ENCODE data around the gene ARHGEF10L.

ARHGEF10L gene

DNA sequence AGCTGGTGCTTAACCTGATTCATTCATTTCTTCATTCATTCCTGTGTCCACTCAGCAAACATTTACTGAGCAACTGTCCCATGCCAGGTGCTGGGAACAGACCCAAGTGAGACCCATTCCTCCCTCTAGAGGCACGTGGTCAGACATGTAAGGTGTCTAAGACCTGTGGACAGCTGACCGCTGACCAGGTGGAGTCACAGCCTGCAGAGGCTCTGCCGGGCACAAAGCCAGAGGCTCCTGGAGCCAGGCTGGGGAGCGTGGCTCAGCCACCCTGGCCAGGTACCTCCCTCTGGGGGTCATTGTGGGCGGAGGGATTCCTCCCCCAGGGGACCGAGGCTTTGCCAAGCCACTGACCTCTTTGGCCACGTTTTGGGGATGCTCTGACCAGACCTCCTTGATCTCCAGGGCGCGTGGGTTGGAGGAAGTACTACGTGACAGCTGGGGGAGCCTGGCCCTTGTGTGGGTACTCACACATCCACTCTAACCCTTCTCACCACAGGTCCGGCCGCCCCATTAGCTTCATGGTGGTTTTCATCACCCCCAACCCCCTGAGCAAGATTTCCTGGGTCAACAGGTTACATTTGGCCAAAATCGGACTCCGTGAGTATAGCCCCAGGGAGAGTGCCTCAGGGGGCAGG, 100.3 kb downstream of the ARHGEF10L start:
- DNase-seq = no peak

DNA sequence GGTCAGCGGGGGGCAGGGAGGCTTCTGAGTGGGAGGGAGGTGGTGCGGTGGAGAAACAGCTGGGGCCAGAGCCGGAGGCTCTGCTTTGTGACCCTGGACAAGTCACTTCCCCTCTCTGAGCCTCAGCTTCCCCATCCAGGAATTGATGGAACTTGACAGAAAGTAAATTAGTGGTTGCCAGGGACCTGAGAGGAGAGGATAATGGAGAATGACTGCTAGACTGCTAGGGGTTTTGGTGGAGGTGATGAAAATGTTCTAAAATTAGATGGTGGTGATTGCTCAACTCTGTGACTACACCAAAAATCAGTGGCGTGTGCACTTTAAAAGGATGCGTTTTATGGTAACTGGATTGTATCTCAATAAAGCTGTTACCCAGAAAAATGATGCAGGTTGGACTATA, 100.9 kb downstream of the ARHGEF10L start:
- no peak for DNase-seq

DNA sequence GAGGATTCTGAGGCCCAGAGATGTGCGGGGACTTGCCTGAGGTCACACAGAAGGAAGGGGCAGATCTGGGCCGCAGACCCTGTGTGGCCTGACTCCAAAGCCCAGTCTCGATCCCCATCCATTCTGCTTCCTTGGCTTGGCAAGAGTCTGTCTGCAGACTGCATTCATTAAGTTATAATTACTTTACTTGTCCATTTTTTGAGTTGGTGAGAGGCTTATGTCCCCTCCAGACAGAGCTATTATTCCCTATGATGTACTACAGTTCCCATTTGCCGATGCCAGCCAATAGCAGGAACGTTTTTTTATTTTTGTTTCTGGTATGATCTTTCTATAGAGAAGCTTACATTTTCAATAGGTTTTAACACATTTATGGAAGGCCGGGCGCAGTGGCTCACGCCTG, 101.5 kb downstream of the ARHGEF10L start:
- no peak for DNase-seq

DNA sequence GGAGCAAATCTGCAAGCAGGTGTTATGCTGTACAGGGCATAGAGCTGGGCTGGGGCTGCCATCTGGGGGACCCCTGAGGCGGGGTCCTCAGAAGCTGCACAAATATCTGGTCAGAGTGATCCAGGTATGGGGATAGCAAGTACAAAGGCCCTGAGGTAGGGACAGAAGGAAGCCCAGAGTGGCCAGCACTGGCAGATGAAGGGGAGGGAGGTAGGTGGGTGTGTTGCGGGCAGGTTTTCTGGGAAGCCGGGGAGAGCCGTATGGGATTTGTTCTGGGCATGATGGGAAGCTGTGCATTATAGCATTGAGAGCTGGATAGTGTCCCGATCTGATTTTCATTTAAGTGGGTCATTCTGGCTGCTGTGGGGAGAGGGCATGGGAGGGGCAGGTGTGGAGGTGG, 102.7 kb downstream of the ARHGEF10L start:
- DNase-seq = no peak

DNA sequence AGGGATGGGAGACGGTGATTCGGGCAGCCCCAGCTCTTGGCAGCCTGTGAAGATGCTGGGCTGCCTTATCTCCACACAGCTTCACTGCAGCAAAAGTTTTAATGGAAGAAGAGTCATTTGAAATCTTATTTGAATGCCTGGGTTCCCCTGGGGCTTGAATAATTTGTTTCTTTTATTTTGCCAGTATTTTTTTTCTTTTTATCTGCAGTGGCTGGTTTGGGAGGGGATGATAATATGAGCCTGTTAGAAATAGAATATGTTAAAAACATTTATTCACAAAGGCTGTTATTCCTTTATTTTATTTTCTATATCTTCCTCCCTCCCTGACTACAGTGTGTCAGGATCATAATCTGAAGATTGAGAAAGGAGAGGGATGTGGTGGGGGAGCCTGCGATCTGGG, 103.4 kb downstream of the ARHGEF10L start:
- DNase-seq = no peak

DNA sequence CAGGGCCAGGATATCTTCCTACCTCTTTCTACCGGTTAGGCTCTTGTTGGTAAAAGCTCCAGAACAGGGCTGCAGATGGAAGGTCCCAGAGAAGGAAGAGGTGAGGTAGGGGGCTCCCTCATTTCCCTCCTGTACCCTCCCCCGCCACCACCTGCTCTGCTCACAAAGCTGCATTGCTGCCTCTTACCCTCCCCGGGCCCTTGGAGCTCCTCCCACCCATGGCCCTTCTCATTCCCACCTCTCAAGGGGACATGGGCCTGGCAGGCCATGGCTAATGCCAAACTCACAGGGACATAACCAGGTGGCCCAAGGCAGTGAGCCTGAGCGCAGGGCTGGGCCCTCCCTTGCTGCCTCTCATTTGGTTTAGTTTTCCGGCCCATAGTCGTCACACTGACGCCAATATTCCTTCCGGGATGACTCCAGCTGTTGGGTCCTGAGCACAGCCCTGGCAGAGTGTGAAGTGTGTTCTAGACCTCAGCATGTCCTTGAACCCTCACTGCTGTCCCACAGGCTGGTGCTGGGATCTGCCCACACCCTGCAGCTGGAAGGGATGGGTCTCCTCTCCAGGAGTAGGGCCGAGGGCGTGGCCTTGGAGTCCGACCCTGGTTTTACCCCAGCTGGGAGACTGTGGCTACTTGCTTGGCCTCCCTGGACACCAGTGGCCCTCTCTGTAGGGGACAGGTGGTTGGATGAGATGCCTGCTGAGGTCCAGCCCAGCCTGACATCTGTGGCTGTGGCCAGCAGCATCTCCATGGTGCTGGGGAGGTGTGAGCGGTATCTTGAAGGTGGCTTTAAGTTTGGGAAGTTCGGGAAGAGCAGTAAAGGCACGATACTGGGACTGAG, 104.6 kb downstream of the ARHGEF10L start:
- DNase-seq = no peak

DNA sequence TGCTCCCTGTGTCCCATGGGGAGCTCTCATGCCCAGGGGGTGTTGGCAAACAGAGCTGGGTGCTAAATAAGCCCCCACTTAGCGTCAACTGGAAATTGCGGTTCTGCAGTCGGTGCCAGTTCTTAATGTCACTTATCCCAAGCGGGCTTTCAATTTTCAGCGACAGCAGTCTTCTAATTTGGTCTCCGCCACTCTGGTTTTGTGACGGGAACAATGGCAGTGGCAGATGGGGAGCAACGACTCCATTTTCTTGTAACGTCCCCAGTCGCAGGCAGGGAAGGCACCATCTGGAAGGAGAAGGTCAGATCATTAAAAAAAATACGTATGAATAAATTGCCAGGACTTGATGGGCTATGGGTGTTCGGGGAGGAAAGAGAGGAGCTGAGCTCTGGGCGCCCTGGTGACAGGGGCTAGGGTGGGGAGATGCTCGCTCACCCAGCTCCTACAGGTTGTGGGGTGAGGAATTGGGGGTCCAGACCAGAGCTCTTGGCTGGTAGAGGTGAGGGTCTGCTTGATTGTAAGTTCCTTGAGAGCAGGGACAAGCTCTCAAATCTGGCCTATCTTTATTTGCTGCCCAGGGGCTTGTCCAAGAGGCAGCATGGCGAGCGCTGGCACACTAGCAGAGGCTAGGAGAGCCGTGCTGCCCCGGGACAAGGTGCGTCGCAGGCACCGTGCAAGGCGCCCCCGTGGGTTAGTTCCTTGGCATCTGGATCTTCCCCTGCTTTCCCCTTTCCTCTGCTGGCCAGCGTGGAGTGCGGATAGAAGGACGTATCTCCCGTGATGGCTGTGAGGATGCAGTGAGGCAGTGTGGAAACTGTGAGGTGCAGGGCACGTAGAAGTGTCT, 105.8 kb downstream of the ARHGEF10L start:
- no peak for DNase-seq

DNA sequence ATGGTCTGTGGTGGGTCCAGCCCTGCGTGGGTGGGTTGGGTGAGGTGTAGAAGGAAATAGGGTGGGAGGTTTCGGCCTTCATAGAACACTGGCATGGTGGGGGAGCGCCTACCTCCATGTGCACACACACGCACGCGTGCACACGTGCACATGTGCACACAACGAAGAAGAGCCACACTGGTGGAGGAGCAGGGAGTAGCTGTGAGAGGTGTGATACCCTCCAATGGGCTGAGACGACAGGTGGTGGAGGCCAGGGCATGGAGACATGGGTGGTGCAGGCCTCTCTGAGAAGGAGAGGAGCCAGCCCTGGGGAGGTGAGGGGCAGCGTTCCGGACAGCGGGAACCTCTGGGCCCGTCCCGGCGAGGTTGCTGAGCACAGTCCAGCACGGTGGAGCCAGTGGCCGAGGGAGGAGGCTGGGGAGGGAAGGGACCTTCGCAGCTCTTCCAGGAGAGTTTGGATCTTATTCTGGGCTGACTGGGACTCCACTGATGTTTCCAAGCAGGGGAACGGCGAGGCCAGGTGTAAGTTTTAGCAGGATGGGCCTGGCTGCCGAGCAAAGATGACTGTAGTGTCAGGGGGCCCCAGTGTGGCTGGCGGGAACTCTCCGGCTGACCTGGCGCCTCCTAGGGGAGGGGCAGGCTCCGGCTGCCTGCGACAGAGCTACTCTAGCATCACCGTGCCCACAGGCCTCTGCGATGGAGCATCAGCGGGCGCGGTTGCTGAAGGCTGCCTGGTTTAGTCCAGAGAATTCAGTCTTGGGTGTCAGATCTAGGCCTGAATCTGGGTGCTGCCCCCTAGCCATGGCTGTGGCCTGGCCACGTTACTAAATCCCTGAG, 107.2 kb downstream of the ARHGEF10L start:
- DNase-seq = no peak

DNA sequence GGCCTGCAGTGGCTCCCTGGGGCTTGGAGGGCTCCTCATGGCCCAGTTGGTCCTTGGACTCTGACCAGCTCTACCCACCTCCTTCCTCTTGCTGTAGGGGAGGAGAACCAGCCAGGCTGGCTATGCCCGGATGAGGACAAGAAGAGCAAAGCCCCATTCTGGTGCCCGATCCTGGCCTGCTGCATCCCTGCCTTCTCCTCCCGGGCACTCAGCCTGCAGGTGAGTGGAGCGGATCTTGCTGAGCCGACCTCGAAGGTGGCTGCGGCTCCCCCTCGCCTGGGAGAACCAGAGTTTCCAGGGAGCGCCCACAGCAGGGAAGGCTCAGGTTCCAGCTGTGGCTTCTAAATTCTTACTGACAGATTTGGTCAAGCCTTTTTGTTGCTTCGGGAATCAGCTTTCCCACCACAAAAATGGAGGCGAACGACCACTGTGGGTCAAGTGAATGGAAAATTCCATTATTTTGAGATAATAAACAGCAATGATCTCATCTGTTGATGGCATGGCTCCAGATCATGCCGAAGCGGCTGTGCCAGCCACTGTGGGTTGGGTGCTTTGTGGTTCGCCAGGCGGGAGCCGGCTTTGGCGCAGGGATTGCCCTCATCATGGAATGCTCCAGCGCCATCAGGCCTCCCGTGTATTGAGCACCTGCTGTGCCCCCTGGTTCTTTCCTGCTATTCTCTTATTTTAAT, 109.1 kb downstream of the ARHGEF10L start:
- no peak for DNase-seq

DNA sequence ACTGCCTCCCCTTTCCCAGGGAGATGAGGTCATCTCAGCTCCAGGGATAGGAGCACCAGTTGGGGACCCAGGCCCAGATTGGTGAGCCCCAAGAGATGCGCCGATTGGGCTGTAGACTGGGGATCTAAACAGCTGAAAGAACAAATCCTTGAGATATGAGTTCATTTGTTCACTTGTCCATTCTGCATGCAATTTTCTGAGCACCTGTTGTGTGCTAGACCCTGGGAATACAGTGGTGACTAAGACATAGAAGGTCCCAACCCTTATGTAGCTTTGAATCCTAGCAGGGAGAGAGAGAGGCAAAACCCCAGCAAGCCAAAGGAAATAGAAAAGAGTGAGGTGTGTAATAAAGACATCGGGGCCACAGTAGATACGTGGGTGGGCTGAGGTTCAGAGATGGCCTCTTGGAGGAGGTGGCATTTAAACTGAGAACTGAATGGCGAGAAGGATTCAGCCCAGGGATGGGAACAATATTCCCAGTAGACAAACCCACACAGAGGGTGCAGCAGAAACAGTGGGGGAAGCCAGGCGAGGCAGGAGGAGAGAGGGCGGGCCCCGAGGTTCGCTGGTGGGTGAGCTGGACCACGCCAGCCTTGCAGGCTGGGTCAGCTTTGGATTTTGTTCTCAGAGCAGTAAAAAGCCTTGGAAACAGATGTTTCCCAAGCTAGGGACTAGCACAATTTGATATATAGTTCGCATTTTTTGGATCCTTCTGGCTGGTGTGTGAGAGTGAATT, 110.0 kb downstream of the ARHGEF10L start:
- DNase-seq = no peak

DNA sequence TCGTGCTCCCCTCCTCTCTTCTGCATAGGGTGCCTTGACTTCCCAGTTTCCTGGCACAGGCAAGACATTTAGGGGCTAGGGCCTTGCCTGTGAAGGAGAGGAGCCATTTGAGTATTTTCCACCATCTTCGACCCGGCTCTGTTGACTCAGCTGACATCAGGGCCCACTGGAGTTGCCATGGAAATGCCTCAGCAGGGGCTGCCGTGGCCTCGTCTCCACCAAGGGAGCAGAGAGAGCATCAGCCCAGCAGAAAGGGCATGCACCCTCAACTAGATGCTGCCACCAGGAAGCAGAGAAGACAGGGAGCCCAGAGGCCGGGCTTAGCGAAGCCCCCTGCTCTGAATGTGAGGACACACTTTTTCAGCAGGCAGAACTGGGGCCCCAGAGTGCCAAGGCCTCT, 113.8 kb downstream of the ARHGEF10L start:
- no peak for DNase-seq

DNA sequence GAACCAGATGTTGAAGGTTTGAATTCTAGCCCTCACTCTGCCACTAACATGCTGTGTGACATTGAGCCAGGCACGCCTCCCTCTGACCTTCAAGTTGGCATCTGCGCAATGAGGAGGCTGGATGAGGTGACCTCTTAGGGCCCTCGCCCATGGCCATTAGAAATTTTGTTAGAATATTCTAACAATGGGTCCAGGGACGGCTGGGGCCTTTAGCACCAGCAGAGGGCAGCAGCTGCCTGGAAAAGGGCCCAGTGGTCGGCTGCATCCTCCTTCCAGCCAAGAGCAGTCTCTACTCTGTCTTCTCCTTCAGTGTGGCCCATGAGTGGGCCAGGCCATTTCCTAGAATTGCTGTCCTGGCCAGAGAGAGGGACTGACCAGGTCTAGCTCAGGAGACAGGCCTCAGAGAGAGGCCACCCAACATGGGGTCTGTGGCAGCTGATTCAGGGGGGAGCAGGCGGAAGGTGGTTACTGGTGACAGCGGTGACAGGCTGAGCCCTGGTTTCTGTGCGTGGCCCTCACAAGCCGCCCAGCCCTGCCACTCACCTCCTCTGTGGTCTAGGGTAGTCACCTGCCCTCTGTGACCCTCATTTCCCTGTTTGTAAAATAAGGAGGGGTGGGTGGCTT, 114.3 kb downstream of the ARHGEF10L start:
- no peak for DNase-seq

DNA sequence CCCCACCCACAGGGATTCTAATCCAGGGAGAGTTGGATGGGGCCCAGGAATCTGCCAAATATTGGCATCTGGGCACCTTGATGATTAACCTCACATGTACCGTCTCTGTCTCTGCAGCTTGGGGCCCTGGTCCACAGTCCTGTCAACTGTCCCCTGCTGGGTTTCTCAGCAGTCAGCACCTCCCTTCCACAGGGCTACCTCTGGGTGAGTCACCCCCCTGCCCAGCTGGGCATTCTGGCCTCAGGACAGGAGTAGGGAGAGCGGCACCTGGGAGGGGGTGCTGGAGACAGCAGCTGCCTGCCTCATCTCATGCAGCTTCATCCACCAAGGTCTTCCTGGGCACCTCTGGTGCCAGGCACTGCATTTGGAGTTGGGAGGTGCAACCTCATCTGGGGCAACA, 115.0 kb downstream of the ARHGEF10L start:
- DNase-seq = no peak

DNA sequence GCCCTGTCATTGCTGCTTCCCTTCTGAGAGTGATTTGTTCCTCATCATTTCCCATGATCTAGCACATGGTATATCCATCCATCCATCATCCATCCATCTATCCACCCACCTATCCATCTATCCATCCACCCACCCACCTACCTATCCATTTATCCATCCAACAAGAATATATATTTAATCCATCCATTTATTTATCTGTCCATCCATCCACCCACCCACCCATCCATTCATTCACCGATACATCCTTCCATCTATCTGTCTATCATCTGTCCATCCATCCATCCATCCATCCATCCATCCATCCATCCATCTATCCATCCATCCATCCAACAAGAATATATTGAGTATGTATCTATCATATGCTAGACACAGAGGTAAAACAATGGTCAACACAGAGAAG, 115.7 kb downstream of the ARHGEF10L start:
- DNase-seq = no peak

DNA sequence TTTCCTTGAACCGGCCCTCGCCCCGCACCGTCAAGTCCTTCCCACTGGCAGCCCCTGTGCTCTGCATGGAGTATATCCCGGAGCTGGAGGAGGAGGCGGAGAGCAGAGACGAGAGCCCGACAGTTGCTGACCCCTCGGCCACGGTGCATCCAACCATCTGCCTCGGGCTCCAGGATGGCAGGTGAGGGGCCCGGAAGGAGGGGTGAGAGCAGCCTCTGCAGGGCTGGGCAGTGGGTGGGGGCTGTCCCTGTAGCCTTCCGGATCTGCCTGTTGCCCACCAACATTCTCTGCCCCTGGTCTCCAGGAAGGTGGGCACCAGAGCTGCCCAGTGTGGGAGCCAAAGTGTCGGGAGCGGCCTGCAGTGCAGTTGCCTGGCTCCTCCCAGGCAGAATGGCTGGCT, 116.4 kb downstream of the ARHGEF10L start:
- no peak for DNase-seq

DNA sequence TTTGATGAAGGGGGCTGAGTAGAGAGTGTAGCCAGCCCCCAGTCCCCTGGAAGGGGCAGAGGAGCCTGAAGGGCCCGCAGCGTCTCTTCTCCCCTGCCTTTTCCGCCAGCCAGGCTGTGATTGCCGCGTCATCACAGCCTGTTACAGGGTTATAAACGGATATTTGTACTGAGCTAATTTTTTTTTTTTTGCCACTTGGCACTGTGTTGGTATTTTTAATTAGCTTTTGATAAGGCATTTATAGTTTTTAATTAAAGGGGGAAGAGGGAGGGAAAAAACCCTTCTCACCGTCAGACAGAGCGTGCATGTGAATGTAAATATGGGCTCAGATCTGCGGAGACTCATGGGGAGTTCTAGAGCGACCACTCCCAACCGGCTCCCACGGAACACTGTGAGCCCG, 117.9 kb downstream of the ARHGEF10L start:
- no peak for DNase-seq

DNA sequence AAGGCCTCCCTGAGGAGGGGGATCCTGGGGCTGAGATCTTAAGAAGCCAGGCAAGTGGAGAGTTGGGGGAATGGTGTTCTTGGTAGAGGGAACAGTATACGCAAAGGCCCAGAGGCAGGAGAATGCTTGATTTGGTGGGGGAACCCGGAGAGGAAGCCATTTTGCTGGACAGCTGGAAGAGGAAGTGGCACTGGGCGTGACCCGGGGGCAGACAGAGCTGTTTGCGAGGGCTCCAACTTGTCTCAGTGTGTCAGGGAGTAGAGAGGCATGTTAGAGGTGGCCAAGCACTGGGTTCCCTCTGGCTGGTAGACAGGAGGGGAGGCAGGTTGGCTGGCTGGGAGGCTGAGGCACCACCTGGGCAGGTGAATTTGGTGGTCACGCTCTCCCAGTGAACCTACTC, 119.3 kb downstream of the ARHGEF10L start:
- no peak for DNase-seq

DNA sequence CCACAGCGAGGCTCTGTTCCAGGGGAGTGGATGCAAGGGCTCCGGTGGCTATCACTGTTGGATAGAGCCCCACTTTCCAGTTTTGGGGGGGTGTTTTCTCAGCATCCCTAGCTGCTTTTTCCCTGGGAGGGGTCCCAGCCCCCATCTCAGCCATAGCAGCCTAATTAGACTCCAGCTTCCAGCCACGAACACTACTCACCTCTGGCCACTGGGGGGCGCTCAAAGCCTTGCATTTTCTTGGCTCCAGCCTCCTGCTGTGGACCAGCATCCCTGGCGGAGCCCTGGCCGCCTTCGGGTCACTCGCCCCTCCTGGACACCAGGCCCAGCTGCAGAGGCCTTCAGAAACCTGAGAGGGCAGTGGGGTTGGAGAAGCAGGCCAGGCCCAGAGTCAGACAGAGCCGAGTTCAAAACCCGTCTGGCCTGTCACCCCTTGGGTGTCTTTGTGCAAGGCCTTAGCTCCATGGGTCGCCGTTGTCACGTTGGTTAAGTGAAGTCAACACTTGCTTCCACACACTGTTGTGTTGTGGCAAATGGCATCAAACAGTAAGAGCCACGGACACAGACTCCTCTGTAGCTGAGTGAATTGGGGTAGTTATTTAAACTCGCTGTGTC, 122.2 kb downstream of the ARHGEF10L start:
- DNase-seq = no peak

DNA sequence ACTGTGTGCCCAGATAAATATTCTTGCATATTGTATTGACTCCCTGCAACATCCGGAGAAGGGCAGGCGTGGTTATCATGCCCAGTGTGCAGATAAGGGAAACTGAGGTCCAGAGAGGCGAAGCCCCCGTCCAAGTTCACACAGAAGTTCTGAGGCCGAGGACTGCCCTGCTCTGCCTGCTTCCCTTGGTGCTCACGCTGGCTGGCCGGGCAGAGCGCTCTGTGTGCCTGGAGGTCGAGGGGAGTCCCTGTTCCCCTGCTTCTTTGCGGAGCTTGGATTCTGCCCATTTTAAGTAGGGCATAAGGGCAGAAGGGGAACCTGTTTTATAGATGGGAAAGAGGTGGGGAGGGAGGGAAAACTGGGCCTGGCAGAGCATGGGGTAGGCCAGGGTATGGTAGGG, 122.8 kb downstream of the ARHGEF10L start:
- DNase-seq = no peak

DNA sequence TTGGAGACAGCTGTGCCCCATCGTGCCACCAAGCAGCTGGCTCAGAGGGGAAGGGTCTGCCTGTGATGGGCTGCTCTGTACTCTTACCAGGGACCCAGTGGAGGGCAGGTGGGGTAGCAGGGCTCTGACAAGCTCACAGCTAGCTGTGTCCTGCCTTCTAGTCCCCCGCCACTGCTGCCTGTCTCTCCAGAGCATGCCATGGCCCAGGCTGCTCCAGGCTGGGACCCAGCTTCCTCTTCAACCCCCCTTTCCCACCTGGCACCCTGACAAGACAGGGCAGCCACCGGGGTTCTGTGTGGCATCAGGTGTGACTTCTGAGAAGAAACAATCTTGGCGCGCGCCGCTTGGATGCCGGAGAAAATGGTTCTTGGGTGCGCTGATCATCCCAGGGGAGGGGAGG, 123.3 kb downstream of the ARHGEF10L start:
- no peak for DNase-seq

DNA sequence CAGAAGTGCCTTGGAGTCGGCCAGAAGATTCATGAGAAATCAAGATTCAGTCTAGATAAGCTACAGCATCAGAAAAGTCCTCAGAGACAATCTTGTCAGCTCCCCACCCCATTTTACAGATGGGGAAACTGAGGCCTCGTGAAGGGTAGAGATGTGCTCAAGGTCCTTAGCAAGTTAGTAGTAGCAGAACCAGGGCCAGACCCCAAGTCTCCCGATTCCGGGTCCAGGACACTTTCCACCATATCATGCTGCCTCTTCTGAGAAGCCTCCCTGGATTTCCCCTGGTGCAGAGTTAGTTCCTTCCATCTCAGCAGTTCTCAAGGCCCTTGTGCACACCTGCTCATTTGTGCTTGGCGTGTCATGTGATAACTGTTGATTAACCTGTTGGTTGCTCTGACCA, 124.1 kb downstream of the ARHGEF10L start:
- DNase-seq = no peak

Data from NCI-H187 treated with DMSO at 0.1 percent for 48 hours (cell line).